HEK293 (cell line): Measurements from ENCODE around the gene ACOT2.
"Not testable (repeated sequence)": the region's sequence is repeated elsewhere in the genome, so short reads cannot be mapped to it uniquely, and the experiment has no call there.

Source experiments
- CTCF ChIA-PET: fragments of 350-600 bp; formaldehyde crosslinking; extraction: SDS; loops from one replicate; lab custom pipeline; 2021; ENCODE audit warnings: antibody characterized with exemption; lab: Yijun Ruan, JAX
- POLR2A ChIA-PET: fragments of 300-600 bp; formaldehyde crosslinking; extraction: SDS; loops from one replicate; lab custom pipeline; 2020; ENCODE audit warnings: antibody characterized with exemption, inconsistent platforms; lab: Yijun Ruan, JAX
- H3K27ac ChIP-seq: fragments of 200-500 bp; sonication (Bioruptor generic); 2 replicates; pipeline ENCODE4 v1.5.1; 2014; ENCODE audit warnings: low read depth, low read length, control low read depth, inconsistent platforms; ENCODE audit errors: extremely low read depth
- H3K36me3 ChIP-seq, 2 experiments: fragments of 200-500 bp in 1 of 2; sonication (Bioruptor generic) in 1 of 2; 1 replicate in 1 of 2; 2 replicates in 1 of 2; pipeline ENCODE4 v1.5.1; 2014 to 2017; ENCODE audit warnings: inconsistent platforms in 2 of 2, low read length in 2 of 2; ENCODE audit not compliant: control insufficient read depth in 2 of 2, insufficient read depth in 1 of 2
- H3K4me1 ChIP-seq: fragments of 200-500 bp; sonication (Bioruptor generic); 2 replicates; pipeline ENCODE4 v1.5.1; 2014; ENCODE audit warnings: mild to moderate bottlenecking, low read length, inconsistent platforms; ENCODE audit not compliant: control insufficient read depth, insufficient read depth
- H3K4me3 ChIP-seq: 2 replicates; pipeline ENCODE4 v1.5.1; 2011; ENCODE audit warnings: low read depth, mild to moderate bottlenecking, control low read depth, low read length, moderate library complexity
- H3K9me3 ChIP-seq: fragments of 200-500 bp; sonication (Bioruptor generic); 2 replicates; pipeline ENCODE4 v1.5.1; 2014; ENCODE audit warnings: low read depth, low read length, inconsistent platforms; ENCODE audit not compliant: control insufficient read depth, insufficient read depth
- PRDM1 ChIP-seq: fragments of 450-650 bp; formaldehyde crosslinking; IDR thresholded peaks from 2 replicates; pipeline ENCODE4; 2016; ENCODE audit warnings: missing biosample characterization, missing genetic modification characterization
- ZBTB7A ChIP-seq: fragments of 450-650 bp; formaldehyde crosslinking; IDR thresholded peaks from 2 replicates; pipeline ENCODE4 v1.5.1; 2016; ENCODE audit warnings: low read depth, missing biosample characterization, missing genetic modification characterization
- ZNF19 ChIP-seq: fragments of 450-650 bp; formaldehyde crosslinking; IDR thresholded peaks from 2 replicates; pipeline ENCODE4; 2016; ENCODE audit warnings: missing biosample characterization, missing genetic modification characterization, low read depth
- ZNF239 ChIP-seq: fragments of 450-650 bp; formaldehyde crosslinking; IDR thresholded peaks from 2 replicates; pipeline ENCODE4 v1.5.1; 2016; ENCODE audit warnings: missing biosample characterization, missing genetic modification characterization
- ZNF426 ChIP-seq: fragments of 450-650 bp; formaldehyde crosslinking; IDR thresholded peaks from 2 replicates; pipeline ENCODE4 v1.5.1; 2017; ENCODE audit warnings: missing biosample characterization, missing genetic modification characterization, mild to moderate bottlenecking, inconsistent platforms, moderate library complexity
- ZNF664 ChIP-seq: fragments of 450-650 bp; formaldehyde crosslinking; IDR thresholded peaks from 2 replicates; pipeline ENCODE4 v1.5.1; 2016; ENCODE audit warnings: missing biosample characterization, missing genetic modification characterization
- ZNF768 ChIP-seq: fragments of 450-650 bp; formaldehyde crosslinking; IDR thresholded peaks from 2 replicates; pipeline ENCODE4 v1.5.1; 2018; ENCODE audit warnings: missing biosample characterization, mild to moderate bottlenecking, missing genetic modification characterization
- ZNF792 ChIP-seq: fragments of 450-650 bp; formaldehyde crosslinking; IDR thresholded peaks from 2 replicates; pipeline ENCODE4 v1.5.1; 2016; ENCODE audit warnings: missing biosample characterization, missing genetic modification characterization
- TF ChIP-seq, protein P1 (sequence below): fragments of 450-650 bp; formaldehyde crosslinking; IDR thresholded peaks from 2 replicates; pipeline ENCODE4 v1.5.1; 2016; ENCODE audit warnings: missing biosample characterization, missing genetic modification characterization
- TF ChIP-seq, protein P2 (sequence below): fragments of 450-650 bp; formaldehyde crosslinking; IDR thresholded peaks from 2 replicates; pipeline ENCODE4 v1.5.1; 2016; ENCODE audit warnings: missing biosample characterization, missing genetic modification characterization
- TF ChIP-seq, protein P3 (sequence below): fragments of 450-650 bp; formaldehyde crosslinking; IDR thresholded peaks from 2 replicates; pipeline ENCODE4 v1.5.1; 2017; ENCODE audit warnings: missing biosample characterization, missing genetic modification characterization
- TF ChIP-seq, protein P4 (sequence below): fragments of 450-650 bp; formaldehyde crosslinking; IDR thresholded peaks from 2 replicates; pipeline ENCODE4 v1.5.1; 2016; ENCODE audit warnings: missing biosample characterization, missing genetic modification characterization
- TF ChIP-seq, protein P5 (sequence below): fragments of 450-650 bp; formaldehyde crosslinking; conservative IDR thresholded peaks from 2 replicates; pipeline ENCODE4 v1.5.1; 2016; ENCODE audit warnings: low read depth, missing biosample characterization, missing genetic modification characterization

Gene ACOT2

DNA sequence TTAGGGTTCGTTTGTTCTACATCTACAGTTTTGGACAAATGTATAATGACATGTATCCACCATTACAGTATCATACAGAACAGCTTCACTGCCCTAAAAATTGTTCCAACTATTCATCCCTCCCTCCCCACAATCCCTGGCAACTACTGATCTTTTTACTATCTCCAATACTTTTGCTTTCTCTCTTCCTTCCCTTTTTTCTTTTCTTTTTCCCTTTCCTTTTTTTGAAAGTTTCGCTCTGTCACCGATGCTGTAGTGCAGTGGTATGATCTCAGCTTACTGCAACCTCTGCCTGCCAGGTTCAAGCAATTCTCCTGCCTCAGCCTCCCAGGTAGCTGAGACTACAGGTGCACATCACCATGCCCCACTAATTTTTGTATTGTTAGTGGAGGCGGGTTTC is 20.1 kb downstream of the ACOT2 start:
- peak; percentile 96 for TF ChIP-seq PRDM1 (tag by site-specific recombination)
- TF ChIP-seq, protein P1, sequence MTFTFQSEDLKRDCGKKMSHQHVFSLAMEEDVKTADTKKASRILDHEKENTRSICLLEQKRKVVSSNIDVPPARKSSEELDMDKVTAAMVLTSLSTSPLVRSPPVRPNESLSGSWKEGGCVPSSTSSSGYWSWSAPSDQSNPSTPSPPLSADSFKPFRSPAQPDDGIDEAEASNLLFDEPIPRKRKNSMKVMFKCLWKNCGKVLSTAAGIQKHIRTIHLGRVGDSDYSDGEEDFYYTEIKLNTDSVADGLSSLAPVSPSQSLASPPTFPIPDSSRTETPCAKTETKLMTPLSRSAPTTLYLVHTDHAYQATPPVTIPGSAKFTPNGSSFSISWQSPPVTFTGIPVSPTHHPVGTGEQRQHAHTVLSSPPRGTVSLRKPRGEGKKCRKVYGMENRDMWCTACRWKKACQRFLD (tag by site-specific recombination): no peak
- Histone ChIP-seq H3K36me3 (no peaks in the 10 kb centered on the region), H3K27ac (no peak overlapping the region), H3K9me3 (no peaks in the 10 kb centered on the region), H3K4me1 (no peaks in the 10 kb centered on the region), H3K4me3 (no peak overlapping the region)
- ChIA-PET POLR2A (interaction anchor here (0.6 to 1.6 kb wide), 2 partner anchors 21 to 52 kb away, joined by 4 to 5 read pairs; partner anchors contain the start of genes ACOT1 and ACOT2), CTCF (interaction anchor here (0.6 to 1.8 kb wide), 3 partner anchors 10 to 19 kb away, joined by 3 to 5 read pairs (median 4); no protein-coding TSS in a partner anchor)

DNA sequence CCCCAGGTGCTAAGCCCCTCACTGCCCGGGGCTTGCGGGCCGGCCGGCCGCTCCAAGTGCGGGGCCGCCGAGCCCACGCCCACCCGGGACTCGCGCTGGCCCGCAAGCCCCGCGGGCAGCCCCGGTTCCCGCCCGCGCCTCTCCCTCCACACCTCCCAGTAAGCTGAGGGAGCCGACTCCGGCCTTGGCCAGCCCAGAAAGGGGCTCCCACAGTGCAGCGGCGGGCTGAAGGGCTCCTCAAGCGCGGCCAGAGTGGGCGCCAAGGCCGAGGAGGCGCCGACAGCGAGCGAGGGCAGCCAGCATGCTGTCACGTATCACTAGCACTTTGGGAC is 21.6 kb downstream of the ACOT2 start:
- H3K4me1 ChIP-seq, H3K27ac ChIP-seq, POLR2A ChIA-PET, H3K9me3 ChIP-seq, H3K36me3 ChIP-seq, H3K4me3 ChIP-seq, CTCF ChIA-PET: not testable (repeated sequence)

DNA sequence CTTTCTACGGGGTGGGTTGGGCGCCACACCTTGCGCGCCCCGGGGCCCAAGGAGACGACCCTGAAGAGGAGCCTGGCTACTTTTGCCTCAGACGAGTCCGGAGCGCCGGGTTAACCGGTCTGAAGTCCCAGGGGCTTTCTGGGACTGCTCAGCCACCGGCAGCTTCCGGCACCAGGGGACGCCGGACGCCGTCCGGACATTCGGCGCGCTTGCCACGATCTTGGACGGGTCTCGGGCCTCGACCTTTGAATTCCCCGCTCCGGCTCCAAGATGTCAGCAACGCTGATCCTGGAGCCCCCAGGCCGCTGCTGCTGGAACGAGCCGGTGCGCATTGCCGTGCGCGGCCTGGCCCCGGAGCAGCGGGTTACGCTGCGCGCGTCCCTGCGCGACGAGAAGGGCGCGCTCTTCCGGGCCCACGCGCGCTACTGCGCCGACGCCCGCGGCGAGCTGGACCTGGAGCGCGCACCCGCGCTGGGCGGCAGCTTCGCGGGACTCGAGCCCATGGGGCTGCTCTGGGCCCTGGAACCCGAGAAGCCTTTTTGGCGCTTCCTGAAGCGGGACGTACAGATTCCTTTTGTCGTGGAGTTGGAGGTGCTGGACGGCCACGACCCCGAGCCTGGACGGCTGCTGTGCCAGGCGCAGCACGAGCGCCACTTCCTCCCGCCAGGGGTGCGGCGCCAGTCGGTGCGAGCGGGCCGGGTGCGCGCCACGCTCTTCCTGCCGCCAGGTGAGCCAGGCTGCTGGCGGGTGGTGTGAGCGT is 22.9 kb downstream of the ACOT2 start, which contains the start of gene ACOT4:
ACOT4 (plus strand) TSS at position 184 of the 760 bp plus-strand sequence; CDS start at position 271, 87 bp downstream.
- H3K4me3 ChIP-seq: peak within 1 kb of the TSS; percentile 42
- H3K4me1 ChIP-seq: no peaks in the 10 kb centered on the region
- no peaks in the 10 kb centered on the region for H3K36me3 ChIP-seq
- no peak for TF ChIP-seq ZNF239
- TF ChIP-seq, protein P2, sequence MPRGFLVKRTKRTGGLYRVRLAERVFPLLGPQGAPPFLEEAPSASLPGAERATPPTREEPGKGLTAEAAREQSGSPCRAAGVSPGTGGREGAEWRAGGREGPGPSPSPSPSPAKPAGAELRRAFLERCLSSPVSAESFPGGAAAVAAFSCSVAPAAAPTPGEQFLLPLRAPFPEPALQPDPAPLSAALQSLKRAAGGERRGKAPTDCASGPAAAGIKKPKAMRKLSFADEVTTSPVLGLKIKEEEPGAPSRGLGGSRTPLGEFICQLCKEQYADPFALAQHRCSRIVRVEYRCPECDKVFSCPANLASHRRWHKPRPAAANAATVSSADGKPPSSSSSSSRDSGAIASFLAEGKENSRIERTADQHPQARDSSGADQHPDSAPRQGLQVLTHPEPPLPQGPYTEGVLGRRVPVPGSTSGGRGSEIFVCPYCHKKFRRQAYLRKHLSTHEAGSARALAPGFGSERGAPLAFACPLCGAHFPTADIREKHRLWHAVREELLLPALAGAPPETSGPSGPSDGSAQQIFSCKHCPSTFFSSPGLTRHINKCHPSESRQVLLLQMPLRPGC (tag by site-specific recombination): no peak
- TF ChIP-seq ZBTB7A (tag by site-specific recombination): no peak
- CTCF ChIA-PET: no interaction called here
- H3K27ac ChIP-seq: peak within 1 kb of the TSS; percentile 24; the same call in 1 of the 2 replicates
- POLR2A ChIA-PET: interaction anchor here (1.4 kb wide), 1 partner anchor 21 kb away, joined by 4 read pairs; the partner anchor contains the start of gene ACOT6
- no peaks in the 10 kb centered on the region for H3K9me3 ChIP-seq

DNA sequence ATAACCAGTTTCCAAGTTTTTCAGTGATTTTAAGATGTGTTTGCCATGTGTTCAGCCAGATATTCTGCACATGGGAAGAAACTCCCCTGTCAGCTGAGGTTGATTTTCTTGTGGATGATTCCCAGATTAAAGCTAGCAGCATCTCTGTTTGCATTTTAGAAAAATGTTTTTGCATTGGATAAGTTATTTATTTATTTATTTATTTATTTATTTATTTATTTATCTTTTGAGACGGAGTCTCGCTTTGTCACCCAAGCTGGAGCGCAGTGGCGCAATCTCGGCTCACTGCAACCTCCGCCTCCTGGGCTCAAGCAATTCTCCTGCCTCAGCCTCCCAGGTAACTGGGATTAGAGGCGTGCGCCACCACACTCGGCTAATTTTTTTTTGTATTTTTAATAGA is 25.5 kb downstream of the ACOT2 start:
- Histone ChIP-seq H3K9me3 (no peaks in the 10 kb centered on the region), H3K4me1 (no peaks in the 10 kb centered on the region), H3K4me3 (no peak overlapping the region), H3K36me3 (no peaks in the 10 kb centered on the region), H3K27ac (no peak overlapping the region)
- ChIA-PET POLR2A (no interaction called here), CTCF (interaction anchor here (0.6 kb wide), 1 partner anchor 46 kb away, joined by 3 read pairs; no protein-coding TSS in a partner anchor)
- TF ChIP-seq, protein P3, sequence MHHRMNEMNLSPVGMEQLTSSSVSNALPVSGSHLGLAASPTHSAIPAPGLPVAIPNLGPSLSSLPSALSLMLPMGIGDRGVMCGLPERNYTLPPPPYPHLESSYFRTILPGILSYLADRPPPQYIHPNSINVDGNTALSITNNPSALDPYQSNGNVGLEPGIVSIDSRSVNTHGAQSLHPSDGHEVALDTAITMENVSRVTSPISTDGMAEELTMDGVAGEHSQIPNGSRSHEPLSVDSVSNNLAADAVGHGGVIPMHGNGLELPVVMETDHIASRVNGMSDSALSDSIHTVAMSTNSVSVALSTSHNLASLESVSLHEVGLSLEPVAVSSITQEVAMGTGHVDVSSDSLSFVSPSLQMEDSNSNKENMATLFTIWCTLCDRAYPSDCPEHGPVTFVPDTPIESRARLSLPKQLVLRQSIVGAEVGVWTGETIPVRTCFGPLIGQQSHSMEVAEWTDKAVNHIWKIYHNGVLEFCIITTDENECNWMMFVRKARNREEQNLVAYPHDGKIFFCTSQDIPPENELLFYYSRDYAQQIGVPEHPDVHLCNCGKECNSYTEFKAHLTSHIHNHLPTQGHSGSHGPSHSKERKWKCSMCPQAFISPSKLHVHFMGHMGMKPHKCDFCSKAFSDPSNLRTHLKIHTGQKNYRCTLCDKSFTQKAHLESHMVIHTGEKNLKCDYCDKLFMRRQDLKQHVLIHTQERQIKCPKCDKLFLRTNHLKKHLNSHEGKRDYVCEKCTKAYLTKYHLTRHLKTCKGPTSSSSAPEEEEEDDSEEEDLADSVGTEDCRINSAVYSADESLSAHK (tag by site-specific recombination): no peak
- TF ChIP-seq, protein P4, sequence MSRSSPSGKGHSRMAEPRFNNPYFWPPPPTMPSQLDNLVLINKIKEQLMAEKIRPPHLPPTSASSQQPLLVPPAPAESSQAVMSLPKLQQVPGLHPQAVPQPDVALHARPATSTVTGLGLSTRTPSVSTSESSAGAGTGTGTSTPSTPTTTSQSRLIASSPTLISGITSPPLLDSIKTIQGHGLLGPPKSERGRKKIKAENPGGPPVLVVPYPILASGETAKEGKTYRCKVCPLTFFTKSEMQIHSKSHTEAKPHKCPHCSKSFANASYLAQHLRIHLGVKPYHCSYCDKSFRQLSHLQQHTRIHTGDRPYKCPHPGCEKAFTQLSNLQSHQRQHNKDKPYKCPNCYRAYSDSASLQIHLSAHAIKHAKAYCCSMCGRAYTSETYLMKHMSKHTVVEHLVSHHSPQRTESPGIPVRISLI (tag by site-specific recombination): no peak
- TF ChIP-seq ZNF19 (no peak), ZNF664 (tag by site-specific recombination) (0 out of 2 replicates have a peak, but pooled peaks have one; percentile 19), ZBTB7A (tag by site-specific recombination) (no peak), ZNF426 (tag by site-specific recombination) (peak; percentile 48), ZNF792 (tag by site-specific recombination) (no peak), ZNF768 (tag by site-specific recombination) (no peak)
- TF ChIP-seq, protein P5, sequence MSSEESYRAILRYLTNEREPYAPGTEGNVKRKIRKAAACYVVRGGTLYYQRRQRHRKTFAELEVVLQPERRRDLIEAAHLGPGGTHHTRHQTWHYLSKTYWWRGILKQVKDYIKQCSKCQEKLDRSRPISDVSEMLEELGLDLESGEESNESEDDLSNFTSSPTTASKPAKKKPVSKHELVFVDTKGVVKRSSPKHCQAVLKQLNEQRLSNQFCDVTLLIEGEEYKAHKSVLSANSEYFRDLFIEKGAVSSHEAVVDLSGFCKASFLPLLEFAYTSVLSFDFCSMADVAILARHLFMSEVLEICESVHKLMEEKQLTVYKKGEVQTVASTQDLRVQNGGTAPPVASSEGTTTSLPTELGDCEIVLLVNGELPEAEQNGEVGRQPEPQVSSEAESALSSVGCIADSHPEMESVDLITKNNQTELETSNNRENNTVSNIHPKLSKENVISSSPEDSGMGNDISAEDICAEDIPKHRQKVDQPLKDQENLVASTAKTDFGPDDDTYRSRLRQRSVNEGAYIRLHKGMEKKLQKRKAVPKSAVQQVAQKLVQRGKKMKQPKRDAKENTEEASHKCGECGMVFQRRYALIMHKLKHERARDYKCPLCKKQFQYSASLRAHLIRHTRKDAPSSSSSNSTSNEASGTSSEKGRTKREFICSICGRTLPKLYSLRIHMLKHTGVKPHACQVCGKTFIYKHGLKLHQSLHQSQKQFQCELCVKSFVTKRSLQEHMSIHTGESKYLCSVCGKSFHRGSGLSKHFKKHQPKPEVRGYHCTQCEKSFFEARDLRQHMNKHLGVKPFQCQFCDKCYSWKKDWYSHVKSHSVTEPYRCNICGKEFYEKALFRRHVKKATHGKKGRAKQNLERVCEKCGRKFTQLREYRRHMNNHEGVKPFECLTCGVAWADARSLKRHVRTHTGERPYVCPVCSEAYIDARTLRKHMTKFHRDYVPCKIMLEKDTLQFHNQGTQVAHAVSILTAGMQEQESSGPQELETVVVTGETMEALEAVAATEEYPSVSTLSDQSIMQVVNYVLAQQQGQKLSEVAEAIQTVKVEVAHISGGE (tag by site-specific recombination): peak; percentile 43; the same call in 1 of the 2 replicates
